Upper lobe of left lung (tissue), 6 donors: ENCODE measurements around the gene IQCN. TPM values are rescaled to one million over a fixed set of nuclear protein-coding genes. Genes with fewer than 3 reads are reported as not detected.
A peak's percentile ranks its signal among the peaks of the same experiment; 100 is the strongest.
"Not testable (repeated sequence)": the region's sequence is repeated elsewhere in the genome, so short reads cannot be mapped to it uniquely, and the experiment has no call there.

ENCODE experiments used
- ATAC-seq, 2 donors: fragments of 200-7000 bp; cut with Tn5 transposase; one replicate each; pipeline ENCODE4 v1.9.1; 2022; ENCODE audit warnings: mild to moderate bottlenecking in 2 of 2, moderate library complexity in 2 of 2; ENCODE audit not compliant: low FRiP score in 2 of 2
- DNase-seq, 2 donors: peaks; one replicate each; pipeline ENCODE4 v3.0.0-alpha.2; 2019 to 2020
- H3K27ac ChIP-seq, 4 donors: fragments of 200-600 bp; sonication (generic); one replicate each; pipeline ENCODE4 v1.5.1; 2016 to 2019
- H3K27me3 ChIP-seq, 4 donors: fragments of 200-600 bp; sonication (generic); one replicate each; pipeline ENCODE4 v1.5.1; 2017 to 2019
- H3K36me3 ChIP-seq, 4 donors: fragments of 200-600 bp; sonication (generic); one replicate each; pipeline ENCODE4 v1.5.1; 2016 to 2019
- H3K4me1 ChIP-seq, 4 donors: fragments of 200-600 bp; sonication (generic); one replicate each; pipeline ENCODE4 v1.5.1; 2018 to 2019
- H3K4me3 ChIP-seq, 4 donors: fragments of 200-600 bp; sonication (generic); one replicate each; pipeline ENCODE4 v1.5.1; 2017 to 2019; ENCODE audit warnings: mild to moderate bottlenecking in 2 of 4, moderate library complexity in 1 of 4
- H3K9me3 ChIP-seq, 4 donors: fragments of 200-600 bp; sonication (generic); one replicate each; pipeline ENCODE4 v1.5.1; 2018 to 2019
- CTCF ChIP-seq, 6 experiments: fragments of 450-650 bp in 4 of 6; fragments of 200-600 bp in 2 of 6; sonication (generic) in 2 of 6; IDR thresholded peaks; one replicate each; pipeline ENCODE4 v1.5.1; 2016 to 2019; ENCODE audit warnings: antibody characterized with exemption in 6 of 6
- EP300 ChIP-seq, 4 donors: sonication (generic); formaldehyde crosslinking; IDR thresholded peaks; one replicate each; pipeline ENCODE4 v1.5.1; 2017; ENCODE audit warnings: antibody characterized with exemption in 4 of 4, control low read depth in 2 of 4
- POLR2A ChIP-seq, 4 donors: fragments of 450-650 bp; IDR thresholded peaks; one replicate each; pipeline ENCODE4 v1.5.1; 2016 to 2017; ENCODE audit warnings: antibody characterized with exemption in 4 of 4, mild to moderate bottlenecking in 2 of 4
- POLR2AphosphoS5 ChIP-seq, 2 donors: sonication (generic); formaldehyde crosslinking; IDR thresholded peaks; one replicate each; pipeline ENCODE4 v1.5.1; 2017; ENCODE audit warnings: antibody characterized with exemption in 2 of 2
- WGBS, 2 donors: methylation state at CpG; one replicate each; pipeline ENCODE4 v1.1.5; 2017 to 2018; 5-methylcytosine and 5-hydroxymethylcytosine counted together
- total RNA-seq, 6 donors: library from RNA; depleted of rRNA in 4 of 6; stranded (reverse); fragments of >200 nt in 4 of 6; gene quantifications; one replicate each; pipeline versions ENCODE4 v1.1.0 to v1.2.1, GENCODE V29; 2016 to 2021
- donor health status: DM: no; HTN: no; CAD: no; lungs with moderate emphysema.
- donor health status: DM: no; HTN: yes; CAD: no; lungs with severe emphysema.

IQCN gene
- total RNA-seq, 6 donors from 2014 or later = 6.3 to 58.7 (median 11.7) TPM

- ATAC-seq (no peak), DNase-seq (no peak)
- WGBS, 2 donors = 61 to 89% methylated on average over 3 of the region's 3 CpGs
- H3K36me3 ChIP-seq = no peaks in the 10 kb centered on the region
- no peak overlapping the region for H3K4me3 ChIP-seq
- peaks cover 0 to 4% (median 0%) of the 10 kb centered on the region in 4 donors for H3K27me3 ChIP-seq
- no peak for TF ChIP-seq POLR2A (IDR thresholded peaks at IDR 0.05)
- TF ChIP-seq POLR2AphosphoS5 (IDR thresholded peaks at IDR 0.05) = no peak
- H3K4me1 ChIP-seq = peaks cover 0 to 8% (median 2%) of the 10 kb centered on the region in 4 donors
- no peaks in the 10 kb centered on the region for H3K9me3 ChIP-seq
- H3K27ac ChIP-seq = no peak overlapping the region
Observed at GRCh38 chr19:18218600-18218999, 55.7 kb downstream of the IQCN start.

GRCh38 chr19:18218159-18218558 is 56.1 kb downstream of the IQCN start:
- no peak for DNase-seq

GRCh38 chr19:18216789-18217188 is 57.5 kb downstream of the IQCN start:
- Histone ChIP-seq H3K36me3 (no peaks in the 10 kb centered on the region), H3K9me3 (no peaks in the 10 kb centered on the region), H3K27ac (no peak overlapping the region), H3K4me1 (peaks cover 0 to 8% (median 2%) of the 10 kb centered on the region in 4 donors), H3K27me3 (peaks cover 0 to 4% (median 0%) of the 10 kb centered on the region in 4 donors), H3K4me3 (no peak overlapping the region)
- ATAC-seq = no peak
- no peak for DNase-seq
- 97 to 98% methylated on average over 8 of the region's 8 CpGs for WGBS, 2 donors
- TF ChIP-seq EP300 (IDR thresholded peaks at IDR 0.05) = no peak
- no peak for TF ChIP-seq CTCF (IDR thresholded peaks at IDR 0.05)
- no peak for TF ChIP-seq POLR2AphosphoS5 (IDR thresholded peaks at IDR 0.05)
- no peak for TF ChIP-seq POLR2A (IDR thresholded peaks at IDR 0.05)

More at GRCh38 chr19:18218159-18218558, 56.1 kb downstream of the IQCN start:
- Histone ChIP-seq H3K27ac (no peak overlapping the region), H3K9me3 (no peaks in the 10 kb centered on the region), H3K27me3 (peaks cover 0 to 4% (median 0%) of the 10 kb centered on the region in 4 donors), H3K36me3 (no peaks in the 10 kb centered on the region), H3K4me3 (no peak overlapping the region), H3K4me1 (peaks cover 0 to 8% (median 2%) of the 10 kb centered on the region in 4 donors)
- WGBS, 2 donors = 89 to 92% methylated on average over 10 to 17 of the region's 17 CpGs
- ATAC-seq = no peak
- TF ChIP-seq EP300 (IDR thresholded peaks at IDR 0.05) = no peak

GRCh38 chr19:18214779-18215433 is 59.3 kb downstream of the IQCN start:
- 67 to 72% methylated on average over 7 of the region's 7 CpGs for WGBS, 2 donors
- Histone ChIP-seq H3K27me3 (no peaks in the 10 kb centered on the region), H3K9me3 (no peaks in the 10 kb centered on the region), H3K36me3 (no peaks in the 10 kb centered on the region), H3K27ac (no peak overlapping the region), H3K4me1 (no peaks in the 10 kb centered on the region), H3K4me3 (no peak overlapping the region)
- no peak for TF ChIP-seq POLR2A (IDR thresholded peaks at IDR 0.05)
- TF ChIP-seq EP300 (IDR thresholded peaks at IDR 0.05) = no peak
- TF ChIP-seq POLR2AphosphoS5 (IDR thresholded peaks at IDR 0.05) = no peak
- TF ChIP-seq CTCF (IDR thresholded peaks at IDR 0.05) = no peak
- no peak for DNase-seq
- peak in 1 of 2 donors; percentile 25 for ATAC-seq

- 81 to 83% methylated on average over 13 to 14 of the region's 14 CpGs for WGBS, 2 donors
- H3K36me3 ChIP-seq = no peaks in the 10 kb centered on the region
- H3K27ac ChIP-seq = no peak overlapping the region
- no peaks in the 10 kb centered on the region for H3K27me3 ChIP-seq
- H3K9me3 ChIP-seq = no peaks in the 10 kb centered on the region
- TF ChIP-seq POLR2A (IDR thresholded peaks at IDR 0.05) (no peak), EP300 (IDR thresholded peaks at IDR 0.05) (no peak), POLR2AphosphoS5 (IDR thresholded peaks at IDR 0.05) (no peak), CTCF (IDR thresholded peaks at IDR 0.05) (no peak)
- no peak overlapping the region for H3K4me3 ChIP-seq
- DNase-seq (no peak), ATAC-seq (peak in 1 of 2 donors; percentile 19)
- H3K4me1 ChIP-seq = peaks cover 0 to 5% (median 0%) of the 10 kb centered on the region in 4 donors
Observed at GRCh38 chr19:18211683-18212082, 62.6 kb downstream of the IQCN start.

GRCh38 chr19:18209912-18210311 is 64.3 kb downstream of the IQCN start:
- H3K27me3 ChIP-seq, H3K9me3 ChIP-seq, H3K4me3 ChIP-seq, H3K36me3 ChIP-seq, H3K27ac ChIP-seq, DNase-seq, ATAC-seq: not testable (repeated sequence)
- H3K4me1 ChIP-seq = peaks cover 4 to 16% (median 8%) of the 10 kb centered on the region in 4 donors
- 79 to 90% methylated on average over 5 of the region's 5 CpGs for WGBS, 2 donors
